GM18873 (cell line): ENCODE measurements around the gene ASGR1.
A peak's percentile ranks its signal among the peaks of the same experiment; 100 is the strongest.

Experiments used
- ATAC-seq: cut with Tn5 transposase; IDR thresholded peaks from one replicate; pipeline ENCODE4 v1.9.1; 2021; ENCODE audit warnings: mild to moderate bottlenecking, moderate library complexity, moderate number of reproducible peaks; ENCODE audit not compliant: unreplicated experiment, low FRiP score

The ASGR1 gene

DNA sequence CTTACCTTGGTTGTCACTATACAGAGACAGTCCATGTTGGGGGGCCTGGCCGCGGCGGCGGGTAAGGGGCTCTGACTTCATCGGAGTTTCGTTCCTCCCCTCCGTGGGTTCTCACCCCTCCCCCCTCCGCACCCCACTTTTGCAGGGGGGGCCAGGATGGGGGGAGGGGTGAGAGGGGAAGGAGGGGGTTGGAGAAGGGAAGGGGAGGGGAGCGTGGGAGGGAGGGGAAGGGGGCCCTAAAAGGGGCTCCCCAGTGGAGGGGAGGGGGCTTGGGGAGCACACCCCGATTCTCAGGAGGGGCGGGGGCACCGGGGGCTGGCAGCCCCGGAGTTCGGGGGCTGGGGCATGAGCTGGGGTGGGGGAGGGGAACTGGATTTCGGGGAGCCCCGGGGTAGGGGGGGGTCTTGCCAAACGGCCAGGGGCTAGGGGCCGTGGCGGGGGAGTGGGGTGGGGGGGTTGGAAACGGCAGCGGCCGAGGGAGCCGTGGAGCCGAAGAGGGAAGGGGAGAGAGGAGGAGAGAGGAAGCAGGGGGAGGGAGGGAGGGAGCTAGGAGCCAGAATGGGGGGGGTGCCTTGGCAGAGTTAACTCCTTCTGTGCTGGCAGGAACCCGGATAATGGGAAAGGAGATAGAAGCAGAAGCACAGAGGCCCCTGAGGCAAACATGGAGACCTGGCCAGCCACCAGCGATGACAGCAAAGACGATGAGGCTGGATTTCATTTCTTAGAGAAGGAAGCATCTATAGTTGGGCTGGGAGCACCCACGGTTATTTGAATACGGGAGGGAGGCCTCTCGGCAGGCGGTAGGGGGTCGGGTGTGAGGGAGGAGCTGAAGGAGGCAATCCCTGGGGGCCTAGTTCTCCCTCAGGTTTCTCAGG lies 38.2 kb upstream of the ASGR1 start:
- no peak for ATAC-seq

DNA sequence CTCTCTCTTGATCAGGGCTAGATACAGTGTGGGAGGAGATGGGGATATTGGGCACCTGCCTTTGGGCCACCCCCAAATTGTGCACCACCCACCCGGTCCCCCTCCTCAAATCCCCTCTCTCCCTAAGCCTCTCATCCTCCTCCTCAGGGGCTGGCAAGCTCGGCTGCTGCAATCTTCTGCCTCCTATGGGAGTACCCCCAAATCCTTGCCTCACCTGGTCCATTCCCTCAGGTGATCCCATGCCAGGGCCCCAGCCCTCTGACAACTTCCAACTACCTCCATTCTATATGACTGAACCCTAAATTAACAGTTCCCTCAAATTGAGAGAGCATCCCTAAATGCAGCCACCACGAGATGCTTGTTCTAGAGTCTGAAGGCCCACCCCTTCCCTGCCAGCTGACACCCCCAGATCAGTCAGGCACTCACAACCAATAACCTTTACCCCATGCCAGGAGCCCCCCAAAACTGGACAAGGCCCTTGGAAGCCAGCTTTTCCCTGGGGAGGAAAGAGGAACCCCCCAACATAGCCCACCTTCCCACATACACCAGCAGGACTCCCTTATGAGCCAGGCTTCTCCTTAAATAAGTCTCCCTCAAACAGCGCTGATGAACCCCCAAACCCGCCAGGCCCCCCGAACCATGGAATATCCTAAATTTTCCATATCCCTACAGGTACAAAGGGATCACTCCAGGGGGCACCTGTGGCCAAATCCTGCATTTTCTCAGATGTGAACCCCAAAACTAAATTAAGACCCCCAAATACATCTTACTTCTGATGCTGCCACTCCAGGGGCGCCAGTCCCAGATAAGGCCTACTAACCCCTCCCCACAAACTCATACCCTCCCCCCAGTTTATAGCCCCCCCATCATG lies 37.3 kb upstream of the ASGR1 start:
- no peak for ATAC-seq

DNA sequence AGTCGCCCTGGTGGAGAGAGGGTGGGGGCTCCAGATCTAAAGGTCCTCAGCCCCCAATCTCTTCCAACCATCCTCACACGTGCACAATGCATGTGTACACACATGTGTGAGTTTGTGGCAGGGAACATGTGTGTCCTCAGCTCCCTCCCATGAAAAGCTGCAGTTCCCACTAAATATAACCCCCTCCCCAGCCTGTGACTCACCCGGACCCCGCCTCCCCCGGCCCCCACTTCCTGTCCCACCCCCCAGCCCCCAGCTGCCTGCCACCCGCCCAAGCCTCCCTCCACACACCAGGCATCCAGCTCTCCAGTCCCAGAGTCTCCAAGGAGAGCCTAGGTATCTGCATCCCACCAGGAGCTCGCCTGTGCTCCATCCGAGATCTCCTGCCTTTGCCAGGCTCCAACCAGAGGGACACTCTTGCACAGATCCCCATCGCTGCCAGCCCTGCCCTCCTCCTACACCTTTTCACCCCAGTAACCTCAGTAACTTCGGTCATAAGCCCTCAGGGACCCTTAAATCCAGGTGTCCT lies 36.5 kb upstream of the ASGR1 start:
- ATAC-seq, result no peak

DNA sequence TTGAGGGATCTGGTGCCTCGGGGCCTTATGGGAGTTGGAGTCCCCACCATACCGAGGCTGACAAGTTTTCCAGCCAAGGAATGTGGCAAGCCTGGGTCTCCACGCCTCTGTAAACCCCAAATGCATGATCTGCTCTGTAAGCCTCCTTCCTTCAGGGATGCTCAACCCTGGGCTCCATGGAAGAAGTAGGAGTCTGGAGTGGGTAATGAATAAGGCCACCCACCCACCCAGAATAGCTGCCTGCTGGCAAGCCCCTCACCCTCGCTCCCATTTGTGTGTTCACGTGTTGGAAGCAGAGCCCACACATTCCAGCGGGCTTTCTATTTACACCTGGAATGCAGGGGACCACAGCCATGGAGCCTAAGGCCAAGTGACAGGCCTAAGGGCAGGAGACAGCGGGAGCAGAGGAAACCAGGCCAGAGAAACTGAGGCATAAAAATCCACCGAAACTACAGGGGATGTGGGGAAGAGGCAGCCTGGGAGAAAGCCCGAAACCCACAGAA lies 36.0 kb upstream of the ASGR1 start:
- ATAC-seq, result no peak

DNA sequence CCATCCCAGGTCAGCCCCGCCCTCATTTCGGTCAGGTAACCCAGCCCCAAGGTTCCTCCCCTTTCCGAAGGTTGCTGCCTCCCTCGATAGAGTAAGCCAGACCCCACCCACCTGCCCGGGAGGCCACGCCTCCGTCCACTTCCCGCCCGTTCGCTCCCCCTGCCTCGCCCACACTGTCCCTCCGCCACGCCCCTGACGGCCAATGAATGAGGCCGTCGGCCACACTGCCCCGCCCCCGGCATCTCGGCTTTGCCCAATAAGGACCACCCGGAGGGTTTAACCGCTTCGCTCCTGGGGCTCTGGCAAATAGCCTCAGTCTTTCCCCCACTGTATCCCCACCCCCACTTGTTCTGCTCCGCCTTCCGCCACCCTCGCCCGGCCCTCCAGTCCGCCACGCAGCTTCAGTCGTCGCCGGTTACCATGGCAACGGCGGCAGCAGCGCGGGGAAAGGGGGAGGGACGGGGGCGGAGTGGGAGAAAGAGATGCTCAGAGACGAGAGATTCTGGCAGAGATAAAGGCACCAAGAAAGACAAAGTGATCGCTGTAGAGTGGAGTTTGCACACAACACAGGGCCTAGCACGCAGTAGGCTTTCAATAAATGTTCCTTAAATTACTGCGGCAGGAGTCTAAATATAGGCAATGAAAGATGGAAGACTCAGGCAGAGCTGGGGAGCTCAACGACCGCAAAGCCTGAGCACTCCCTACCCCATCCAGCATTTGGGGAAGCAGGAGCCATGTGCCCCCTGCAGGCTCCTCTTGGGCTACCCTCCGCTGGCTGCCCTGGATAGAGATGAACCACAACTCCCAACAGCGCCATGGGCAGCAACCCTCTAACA lies 35.3 kb upstream of the ASGR1 start:
- peak; percentile 65 for ATAC-seq

DNA sequence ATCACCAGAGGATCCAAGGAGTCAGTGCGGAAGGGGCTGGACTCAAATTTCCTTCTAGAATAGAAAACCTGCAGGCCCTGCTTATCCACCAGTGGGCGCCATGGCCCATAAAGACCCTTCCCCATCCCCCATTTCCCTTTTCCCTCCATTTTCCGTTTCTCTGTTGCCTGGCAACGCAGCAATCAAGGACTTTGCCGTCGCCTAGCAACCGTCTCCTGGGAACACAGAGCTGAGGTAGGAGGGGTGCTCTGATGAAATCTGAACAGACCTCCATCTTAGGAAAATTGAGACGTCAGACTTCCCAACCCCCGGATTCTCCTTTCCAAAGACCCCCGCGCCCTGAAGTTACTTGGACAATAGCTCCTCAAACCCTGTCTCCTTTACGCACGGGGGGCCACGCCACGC lies 34.7 kb upstream of the ASGR1 start:
- no peak for ATAC-seq

DNA sequence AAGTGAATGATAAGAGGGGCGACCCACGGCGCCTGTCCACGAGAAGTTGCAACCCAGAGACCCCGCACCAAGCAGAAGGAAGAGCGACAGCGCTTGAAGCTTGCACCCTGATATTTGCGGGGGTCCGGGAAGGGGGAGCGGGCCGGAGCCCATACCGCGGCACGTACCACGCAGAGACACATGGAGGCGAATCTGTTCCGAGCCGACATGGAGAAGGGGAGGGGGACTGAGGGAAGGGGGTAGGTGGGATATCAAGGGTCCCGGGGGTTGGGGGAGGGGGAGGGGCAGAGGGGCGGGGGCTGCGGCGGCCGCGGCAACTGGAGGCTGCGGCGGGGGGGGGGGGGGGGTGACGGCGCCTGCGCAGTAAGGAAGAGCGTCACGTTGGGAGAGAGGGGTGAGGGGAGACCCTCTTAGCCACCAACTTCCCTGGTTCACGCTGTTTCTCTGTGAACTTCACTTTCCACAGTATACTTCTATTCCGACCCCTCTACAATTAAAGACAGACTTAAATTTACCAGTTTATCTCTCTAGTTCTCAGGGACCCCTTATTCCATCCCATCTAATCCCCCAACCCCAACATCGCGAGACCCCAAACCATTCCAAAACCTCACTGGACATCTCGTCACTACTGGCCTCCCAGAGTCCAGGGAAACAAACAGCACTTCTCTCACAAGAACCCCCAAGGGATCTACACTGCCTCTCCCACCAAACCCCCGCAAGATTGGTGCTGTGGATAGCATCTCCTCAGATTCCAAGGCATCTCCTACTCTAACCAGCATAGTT lies 32.5 kb upstream of the ASGR1 start:
- no peak for ATAC-seq

DNA sequence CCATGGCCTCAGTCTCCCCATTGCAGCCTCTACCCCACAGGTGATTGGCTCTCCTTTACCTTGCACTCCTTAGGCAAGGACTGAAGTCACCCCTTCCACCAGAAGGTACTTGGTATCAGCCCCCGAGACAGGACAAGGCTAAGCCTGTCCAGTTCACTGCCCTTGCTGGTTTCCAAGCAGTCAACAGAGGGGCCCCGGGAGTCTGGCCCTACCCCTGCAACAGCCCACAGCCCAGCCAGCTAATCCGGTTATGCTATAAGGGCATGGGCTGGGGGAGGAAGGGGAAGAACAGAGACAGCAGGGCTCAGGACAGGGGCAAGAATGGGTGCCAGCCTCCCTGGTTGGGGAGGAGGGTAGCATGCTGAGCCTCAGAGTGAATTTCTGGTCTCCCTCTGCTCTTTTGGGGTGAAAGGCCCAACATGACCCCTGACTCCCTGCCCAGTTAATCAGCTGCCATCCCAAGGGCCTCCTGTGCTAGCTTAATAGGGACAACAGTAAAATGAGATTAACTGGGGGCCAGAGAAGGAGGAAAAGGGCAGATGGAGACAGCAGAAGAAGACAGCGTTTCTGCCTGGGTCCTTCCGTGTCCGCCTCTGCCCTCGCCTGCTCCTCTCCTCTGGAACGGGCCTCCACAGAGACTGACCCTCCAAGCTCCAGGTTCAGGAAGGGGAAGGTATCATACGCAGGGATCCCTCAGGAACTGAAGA lies 29.7 kb upstream of the ASGR1 start:
- ATAC-seq, result no peak

DNA sequence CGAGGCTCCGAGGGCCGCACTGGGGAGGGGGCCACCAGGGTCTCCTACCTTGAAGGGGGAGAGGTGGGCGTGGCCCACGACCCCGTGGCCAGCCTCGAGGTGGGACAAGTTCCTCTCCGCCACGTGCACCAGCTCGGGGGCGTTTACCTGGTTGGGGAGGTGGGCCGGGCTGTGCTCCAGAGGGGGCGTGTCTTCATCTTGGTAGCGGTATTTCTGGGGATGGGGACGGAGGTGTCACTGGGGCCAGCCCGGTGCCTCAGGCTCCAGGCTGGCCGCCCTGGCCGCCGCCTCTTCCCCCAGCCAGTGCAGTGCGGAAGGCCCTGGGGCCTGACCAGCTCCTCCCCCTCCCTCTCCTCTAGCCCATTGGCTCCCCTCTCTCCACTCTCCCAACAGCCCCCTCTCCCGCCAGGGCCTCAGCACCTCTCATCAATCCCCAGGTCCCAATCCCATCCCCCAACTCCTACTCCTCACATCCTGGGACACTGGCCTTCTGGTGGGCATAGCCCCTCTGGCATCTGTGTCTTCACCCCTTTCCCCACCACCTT lies 28.9 kb upstream of the ASGR1 start:
- no peak for ATAC-seq

DNA sequence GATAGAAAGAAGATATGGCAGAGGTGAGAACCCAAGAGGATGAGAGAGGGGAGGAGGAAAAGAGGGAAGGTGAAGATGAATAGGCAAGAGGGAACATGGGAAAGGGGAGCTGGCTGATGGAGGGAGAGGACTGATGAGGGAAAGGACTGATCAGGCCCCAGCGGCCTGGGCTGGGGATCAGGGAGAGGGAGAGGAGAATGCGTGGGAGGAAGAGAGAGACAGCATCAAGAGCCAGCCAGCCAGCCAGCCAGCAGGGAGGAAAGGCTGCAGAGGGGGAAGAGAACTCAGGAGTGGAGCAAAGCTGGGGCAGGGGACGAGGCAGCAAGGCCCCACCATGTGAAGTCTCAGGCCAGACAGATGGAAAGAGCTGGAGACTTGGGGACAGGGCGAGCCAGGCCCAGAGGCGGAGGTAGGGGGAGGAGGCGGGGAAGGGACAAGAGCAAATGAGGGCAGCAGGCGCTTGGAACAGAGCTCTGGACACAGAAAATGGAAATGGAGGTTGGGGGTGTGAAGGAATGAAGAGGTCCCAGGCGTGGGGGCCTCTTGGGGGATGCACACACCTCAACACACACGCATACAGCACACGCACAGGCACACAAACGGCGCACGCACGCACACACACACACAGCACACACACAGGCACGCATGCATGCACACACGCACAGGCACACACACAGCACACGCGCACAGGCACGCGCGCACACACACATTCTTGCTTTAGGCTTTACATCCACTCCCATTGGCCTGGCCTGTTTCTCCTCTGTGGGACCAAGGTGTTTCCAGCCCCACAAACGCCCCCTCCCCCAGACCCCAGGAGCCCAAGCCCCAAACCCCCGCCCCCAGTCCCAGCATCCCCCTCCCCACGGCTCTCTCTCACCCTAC lies 28.2 kb upstream of the ASGR1 start:
- ATAC-seq, result no peak

DNA sequence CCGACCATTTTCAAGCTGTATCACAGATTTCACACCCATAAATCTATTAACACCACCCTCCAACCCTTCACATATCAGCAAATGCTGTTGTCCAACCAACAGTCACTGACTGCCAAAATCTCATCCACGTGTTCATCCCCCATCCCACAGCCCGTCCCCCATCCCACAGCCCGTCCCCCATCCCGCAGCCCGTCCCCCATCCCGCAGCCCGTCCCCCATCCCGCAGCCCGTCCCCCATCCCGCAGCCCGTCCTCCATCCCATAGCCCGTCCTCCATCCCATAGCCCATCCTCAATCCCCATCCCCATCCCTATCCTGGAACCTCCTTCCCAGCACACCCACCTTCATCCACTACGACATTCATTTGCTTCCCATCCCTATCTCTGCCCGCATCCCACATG lies 26.4 kb upstream of the ASGR1 start:
- no peak for ATAC-seq

DNA sequence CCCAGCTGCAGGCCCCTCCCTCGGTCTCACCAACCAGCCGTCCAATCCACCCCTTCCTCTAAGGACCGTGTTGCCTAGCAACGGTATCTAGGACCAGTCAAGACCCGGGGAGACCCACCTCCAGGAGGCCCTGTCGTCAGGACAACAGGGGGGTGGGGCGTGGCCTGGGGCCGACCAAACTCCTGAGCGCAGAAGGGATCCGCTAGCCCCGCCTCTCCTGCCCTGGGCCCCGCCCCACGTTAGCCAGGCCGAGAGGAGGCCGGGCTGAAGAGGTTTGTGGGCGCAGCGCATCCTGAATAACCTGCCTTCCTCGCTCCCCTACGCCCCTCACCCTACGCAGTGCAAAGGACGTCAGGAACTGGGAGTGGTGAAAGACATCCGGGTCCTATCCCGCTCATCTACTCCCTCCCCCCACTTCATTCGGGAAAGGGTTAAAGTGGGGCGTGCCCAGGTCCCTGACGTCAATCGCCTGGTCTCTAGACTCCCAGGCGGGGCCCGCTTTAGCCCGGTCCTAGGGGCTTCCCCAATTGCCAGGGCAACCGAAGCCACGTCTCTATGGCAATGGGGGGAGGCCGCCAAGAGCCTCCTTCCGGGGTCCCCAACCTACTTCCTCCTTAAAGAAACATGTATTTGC lies 25.8 kb upstream of the ASGR1 start:
- peak; percentile 67 for ATAC-seq

DNA sequence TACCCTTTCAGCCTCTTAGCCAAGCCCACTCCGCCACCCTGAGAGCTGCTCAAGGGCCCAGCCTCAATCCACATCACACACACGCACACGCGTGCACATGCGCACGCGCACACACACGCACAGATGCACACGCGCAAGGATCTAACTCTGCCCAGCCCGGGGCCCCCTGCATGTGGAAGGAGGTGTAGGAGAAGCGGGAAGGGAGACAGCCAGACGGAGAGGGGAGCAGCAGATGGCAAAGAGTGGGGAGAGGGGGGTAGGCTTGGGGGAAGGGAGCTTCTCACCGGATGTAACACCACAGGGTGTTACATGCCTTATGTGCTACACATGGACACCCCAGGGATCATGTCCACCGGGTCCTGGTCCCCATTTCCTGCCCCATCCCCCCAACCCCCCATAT lies 25.2 kb upstream of the ASGR1 start:
- ATAC-seq, result no peak

DNA sequence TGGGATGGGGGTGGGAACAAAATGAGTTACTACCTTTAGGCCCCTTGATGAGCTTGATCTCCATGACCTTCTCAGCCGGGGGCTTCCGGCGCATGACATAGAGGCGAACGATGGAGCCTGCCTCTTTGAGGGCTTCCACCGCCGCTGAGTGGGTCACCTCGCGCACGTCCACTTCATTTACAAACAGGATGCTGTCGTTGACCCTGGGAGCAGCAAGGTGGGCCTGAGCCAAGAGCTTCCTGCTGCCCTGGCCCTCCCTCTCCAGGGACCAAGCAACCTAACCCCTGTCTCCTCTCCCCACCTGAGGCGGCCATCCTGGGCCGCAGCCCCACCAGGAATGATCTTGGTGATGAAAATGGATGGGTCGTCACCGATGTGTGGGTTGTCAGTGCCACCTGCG lies 24.2 kb upstream of the ASGR1 start:
- no peak for ATAC-seq

DNA sequence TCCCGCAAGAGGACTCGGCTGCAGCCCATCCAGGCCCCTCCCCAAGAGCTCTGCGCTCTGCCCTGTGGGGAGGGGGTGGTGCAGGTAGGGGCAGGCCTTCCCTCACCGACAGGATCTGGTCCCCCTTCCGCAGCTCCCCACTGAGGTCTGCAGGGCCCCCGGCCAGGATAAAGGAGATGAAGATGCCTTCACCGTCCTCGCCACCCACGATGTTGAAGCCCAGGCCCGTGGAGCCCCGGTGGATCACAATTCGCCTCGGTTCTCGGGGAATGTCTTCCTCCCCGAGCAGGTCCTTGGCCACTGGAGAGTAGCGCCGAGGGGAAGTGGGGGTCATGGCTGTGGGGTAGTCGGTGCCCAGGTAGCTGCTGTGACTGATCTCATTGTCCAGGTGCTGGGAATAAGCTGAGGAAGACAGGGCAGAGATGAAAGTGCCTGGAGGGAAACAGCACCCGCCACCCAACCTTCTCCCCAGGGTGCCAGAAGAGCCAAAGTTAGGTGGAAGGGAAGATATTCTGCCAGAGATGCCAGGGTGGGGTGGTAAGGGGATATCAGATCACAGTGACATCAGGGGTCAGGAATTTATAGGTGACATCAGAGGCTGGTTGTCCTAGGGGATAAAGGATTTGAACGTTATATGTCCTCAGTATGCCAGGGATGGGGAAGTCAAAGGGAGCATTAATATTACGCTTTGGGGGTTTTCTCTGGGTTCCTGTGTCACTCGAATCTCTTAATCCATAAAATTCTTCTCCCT lies 17.7 kb upstream of the ASGR1 start:
- ATAC-seq, result no peak

DNA sequence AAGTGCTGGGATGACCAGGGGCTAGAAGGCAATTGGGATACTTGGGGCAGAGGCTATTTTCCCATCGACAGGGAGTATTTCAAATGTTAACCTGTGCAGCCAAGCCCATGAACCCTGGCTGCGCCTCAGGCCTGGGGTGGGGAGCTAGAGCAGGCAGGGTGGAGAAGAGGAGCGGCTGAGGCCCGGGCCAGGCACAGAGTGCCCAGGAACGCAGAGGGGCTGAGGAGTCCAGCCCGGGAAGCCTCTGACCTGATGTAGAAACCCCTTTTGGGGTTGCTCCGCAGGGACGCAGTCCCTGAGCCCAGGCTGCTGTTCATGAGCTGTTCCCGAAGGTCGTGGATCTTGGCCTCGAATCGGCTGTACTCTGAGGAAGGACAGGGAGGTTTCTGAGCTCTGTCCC lies 16.8 kb upstream of the ASGR1 start:
- no peak for ATAC-seq
